B cell (primary cell): Measurements from ENCODE around the gene PYHIN1. TPM values are rescaled to one million over a fixed set of nuclear protein-coding genes. Genes with fewer than 3 reads are reported as not detected.
A peak's percentile ranks its signal among the peaks of the same experiment; 100 is the strongest.

Experiments
- ATAC-seq: fragments of 200-7000 bp; cut with Tn5 transposase; one replicate; pipeline ENCODE4 v1.10.0; 2021; ENCODE audit warnings: low read depth, mild to moderate bottlenecking, moderate number of reproducible peaks, moderate library complexity
- CTCF ChIA-PET: fragments of 350-600 bp; sonication (Branson Sonifier 250); formaldehyde crosslinking; loops from one replicate; lab custom pipeline; 2021; ENCODE audit warnings: antibody characterized with exemption, inconsistent platforms; lab: Charles Lee
- POLR2A ChIA-PET: fragments of 350-600 bp; sonication (Branson Sonifier 250); formaldehyde crosslinking; loops from one replicate; lab custom pipeline; 2021; ENCODE audit warnings: antibody characterized with exemption; lab: Charles Lee
- DNase-seq: peaks from one replicate; pipeline ENCODE4 v3.0.0; 2013
- H2AFZ ChIP-seq: 2 replicates; pipeline ENCODE4 v1.6.1; 2012; ENCODE audit warnings: mild to moderate bottlenecking, low read depth, low read length; ENCODE audit not compliant: insufficient read depth, poor library complexity, severe bottlenecking
- H3K27ac ChIP-seq, 2 donors: 1 replicate in 1 of 2; 2 replicates in 1 of 2; pipeline ENCODE4 v1.5.1; 2012 to 2013; ENCODE audit warnings: low read length in 2 of 2, mild to moderate bottlenecking in 2 of 2, moderate library complexity in 1 of 2
- H3K27me3 ChIP-seq, 4 experiments: fragments of 200-600 bp in 1 of 4; sonication (generic) in 1 of 4; replicated peaks in 1 of 4; 1 replicate in 2 of 4; 2 replicates in 2 of 4; pipeline versions ENCODE4 v1.6.1 to v1.7.0; 2013 to 2016; ENCODE audit warnings: low read length in 3 of 4, mild to moderate bottlenecking in 2 of 4, mixed read lengths in 1 of 4, moderate library complexity in 1 of 4; ENCODE audit not compliant: insufficient read depth in 4 of 4, control insufficient read depth in 3 of 4; ENCODE audit errors: control extremely low read depth in 1 of 4
- H3K36me3 ChIP-seq, 2 experiments: replicated peaks in 1 of 2; 1 replicate in 1 of 2; 2 replicates in 1 of 2; pipeline versions ENCODE4 v1.6.1 to v1.7.1; 2013; ENCODE audit warnings: low read length in 1 of 2; ENCODE audit not compliant: insufficient read depth in 2 of 2, control insufficient read depth in 1 of 2; ENCODE audit errors: control extremely low read depth in 1 of 2, extremely low read depth in 1 of 2
- H3K4me1 ChIP-seq, 2 donors: fragments of 200-600 bp in 1 of 2; sonication (generic) in 1 of 2; 1 replicate in 1 of 2; 2 replicates in 1 of 2; pipeline versions ENCODE4 v1.5.1 to v1.6.1; 2013 to 2017; ENCODE audit warnings: low read length in 2 of 2; ENCODE audit not compliant: control insufficient read depth in 2 of 2, insufficient read depth in 2 of 2
- H3K4me2 ChIP-seq: replicated peaks from 2 replicates; pipeline ENCODE3; 2012; ENCODE audit warnings: mild to moderate bottlenecking, low read depth, low read length; ENCODE audit not compliant: poor library complexity, severe bottlenecking
- H3K4me3 ChIP-seq, 5 experiments: fragments of 200-600 bp in 1 of 5; sonication (generic) in 1 of 5; 1 replicate in 3 of 5; 2 replicates in 2 of 5; pipeline versions ENCODE4 v1.5.1 to v1.7.0; 2011 to 2016; ENCODE audit warnings: low read length in 4 of 5, mild to moderate bottlenecking in 4 of 5, low read depth in 2 of 5, control low read depth in 1 of 5, moderate library complexity in 1 of 5; ENCODE audit not compliant: insufficient read depth in 1 of 5; ENCODE audit errors: control extremely low read depth in 1 of 5, extremely low read depth in 1 of 5
- H3K79me2 ChIP-seq: fragments of 200-600 bp; sonication (generic); one replicate; pipeline ENCODE4 v1.6.0; 2016; ENCODE audit warnings: low read length; ENCODE audit not compliant: control insufficient read depth, insufficient read depth
- H3K9ac ChIP-seq: fragments of 200-600 bp; sonication (generic); 2 replicates; pipeline ENCODE4 v1.6.1; 2017; ENCODE audit warnings: mild to moderate bottlenecking, low read length, moderate library complexity
- H3K9me3 ChIP-seq, 3 donors: one replicate each; pipeline versions ENCODE4 v1.6.1 to v1.7.1; 2013; ENCODE audit warnings: low read length in 2 of 3; ENCODE audit not compliant: control insufficient read depth in 2 of 3, insufficient read depth in 1 of 3; ENCODE audit errors: control extremely low read depth in 1 of 3
- H4K20me1 ChIP-seq: 2 replicates; pipeline ENCODE4 v1.6.0; 2012; ENCODE audit warnings: mild to moderate bottlenecking, low read length; ENCODE audit not compliant: insufficient read depth, control insufficient read depth, poor library complexity, severe bottlenecking
- H3K27ac Mint-ChIP-seq: one replicate; pipeline ENCODE4 v1.8.0; 2021; ENCODE audit warnings: mixed read lengths
- H3K27me3 Mint-ChIP-seq: one replicate; pipeline ENCODE4 v1.8.0; 2021; ENCODE audit warnings: mixed read lengths
- H3K4me1 Mint-ChIP-seq: one replicate; pipeline ENCODE4 v1.8.0; 2021; ENCODE audit warnings: mixed read lengths
- H3K4me3 Mint-ChIP-seq: one replicate; pipeline ENCODE4 v1.8.0; 2021; ENCODE audit warnings: mixed read lengths
- H3K9me3 Mint-ChIP-seq: one replicate; pipeline ENCODE4 v1.8.0; 2022; ENCODE audit warnings: mixed read lengths; ENCODE audit not compliant: insufficient read depth
- CTCF ChIP-seq: fragments of 200-600 bp; IDR thresholded peaks from one replicate; pipeline ENCODE4 v1.8.0; 2022; ENCODE audit warnings: antibody characterized with exemption, mild to moderate bottlenecking
- EZH2 ChIP-seq: IDR thresholded peaks from 2 replicates; pipeline ENCODE4 v1.6.1; 2012; ENCODE audit warnings: borderline replicate concordance, low read depth, mild to moderate bottlenecking, moderate library complexity, low read length; ENCODE audit not compliant: insufficient read depth, poor library complexity, severe bottlenecking
- WGBS: methylation state at CpG from one replicate; pipeline ENCODE4 v1.1.5; 2013; ENCODE audit warnings: missing lambda C conversion rate; ENCODE audit not compliant: insufficient coverage; 5-methylcytosine and 5-hydroxymethylcytosine counted together
- intact Hi-C: fragments of 100-400 bp; cut with micrococcal nuclease; formaldehyde crosslinking; loops from one replicate; pipeline ENCODE4 v1.10.0; 2022
- polyA plus RNA-seq: library from polyadenylated mRNA; depleted of rRNA; stranded (reverse); fragments of >200 nt; gene quantifications from 2 replicates; pipeline ENCODE4 v1.2.3, GENCODE V29; 2012
- total RNA-seq, 2 donors: library from RNA; stranded (reverse); fragments of 120-200 nt in 1 of 2; gene quantifications; 1 replicate in 1 of 2; 2 replicates in 1 of 2; pipeline versions ENCODE4 v1.2.3 to v1.2.4, GENCODE V29; 2013 to 2022

The PYHIN1 gene
- total and polyA plus RNA-seq, 2 donors (not counting 1 experiment from before 2014, with no cell fraction given), result 8.6 to 13.9 TPM

- WGBS, result 92% methylated on average over 2 of the region's 3 CpGs
- Mint-ChIP-seq H3K27me3 (no peaks in the 10 kb centered on the region), H3K27ac (peak overlapping the region; percentile 91), H3K4me1 (peaks cover 57% of the 10 kb centered on the region), H3K9me3 (no peaks in the 10 kb centered on the region), H3K4me3 (peak overlapping the region; percentile 89)
- TF ChIP-seq EZH2 (no peak), CTCF (no peak)
- ChIA-PET CTCF (interaction anchor here (1.8 to 2.4 kb wide), 2 partner anchors 11 to 58 kb away, joined by 4 to 15 read pairs; a partner anchor contains a TSS), POLR2A (no interaction called here)
- H3K9ac ChIP-seq, result peak overlapping the region; percentile 99
- peaks cover 23% of the 10 kb centered on the region for H4K20me1 ChIP-seq
- peaks cover 52 to 55% of the 10 kb centered on the region in 2 donors for H3K4me1 ChIP-seq
- ATAC-seq, result no peak
- H3K4me3 ChIP-seq, result peak overlapping the region; percentile 26 to 100 (median 71)
- H3K27ac ChIP-seq, result peak overlapping the region in 1 of 2 donors; percentile 72
- H3K27me3 ChIP-seq, result no peaks in the 10 kb centered on the region
- peak overlapping the region; percentile 85 for H3K4me2 ChIP-seq
- peaks cover 89% of the 10 kb centered on the region for H3K79me2 ChIP-seq
- no peaks in the 10 kb centered on the region for H3K9me3 ChIP-seq
- no peak overlapping the region for H2AFZ ChIP-seq
- peaks cover 5 to 49% of the 10 kb centered on the region in 2 experiments for H3K36me3 ChIP-seq
- DNase-seq, result no peak
- intact Hi-C loops, result loop anchor here (2.0 to 10.0 kb wide), 3 partner anchors 15 to 729 kb away; partner anchors contain the start of genes CD1C and OR10T2
Observed at GRCh38 chr1:159014003-159014571, 82.7 kb downstream of the PYHIN1 start.

GRCh38 chr1:159014851-159015250, 83.5 kb downstream of the PYHIN1 start:
- ChIA-PET POLR2A (interaction anchor here (1.1 kb wide), 1 partner anchor 53 kb away, joined by 6 read pairs; no protein-coding TSS in a partner anchor), CTCF (interaction anchor here (1.3 to 2.4 kb wide), 2 partner anchors 13 to 57 kb away, joined by 5 to 15 read pairs; no protein-coding TSS in a partner anchor)
- Histone ChIP-seq H3K79me2 (peaks cover 92% of the 10 kb centered on the region), H3K27ac (peak overlapping the region; percentile 63 to 72), H3K4me1 (peaks cover 47 to 52% of the 10 kb centered on the region in 2 donors), H3K9ac (peak overlapping the region; percentile 29), H3K27me3 (no peaks in the 10 kb centered on the region), H3K36me3 (peaks cover 5 to 55% of the 10 kb centered on the region in 2 experiments), H3K4me3 (peak overlapping the region in 1 of 5 experiments; percentile 100), H3K4me2 (peak overlapping the region; percentile 85), H3K9me3 (no peaks in the 10 kb centered on the region), H4K20me1 (peaks cover 23% of the 10 kb centered on the region), H2AFZ (no peak overlapping the region)
- intact Hi-C loops, result loop anchor here (1.0 to 10.0 kb wide), 6 partner anchors 9 to 730 kb away; partner anchors contain the start of genes CD1C, MNDA and OR10T2
- DNase-seq (no peak), ATAC-seq (no peak)
- Mint-ChIP-seq H3K4me1 (peaks cover 56% of the 10 kb centered on the region), H3K4me3 (peak overlapping the region; percentile 89), H3K9me3 (no peaks in the 10 kb centered on the region), H3K27me3 (no peaks in the 10 kb centered on the region), H3K27ac (peak overlapping the region; percentile 91)
- no CpG with 5 or more reads among the region's 3 CpGs for WGBS
- TF ChIP-seq CTCF (no peak), EZH2 (no peak)
